Muscle layer of colon (tissue), 2 donors: ENCODE results near the gene PNKP.

Experiments used
- H3K27ac ChIP-seq: one replicate; pipeline ENCODE4 v1.7.0; 2013; ENCODE audit warnings: low read depth, mild to moderate bottlenecking, low read length, moderate library complexity
- H3K27me3 ChIP-seq, 2 donors: one replicate each; pipeline ENCODE4 v1.7.0; 2013; ENCODE audit warnings: low read length in 2 of 2, mild to moderate bottlenecking in 2 of 2; ENCODE audit not compliant: insufficient read depth in 2 of 2, control insufficient read depth in 1 of 2
- H3K36me3 ChIP-seq: one replicate; pipeline ENCODE4 v1.7.0; 2013; ENCODE audit warnings: mild to moderate bottlenecking, low read length; ENCODE audit not compliant: insufficient read depth
- H3K4me1 ChIP-seq: one replicate; pipeline ENCODE4 v1.7.0; 2013; ENCODE audit warnings: mild to moderate bottlenecking, low read length; ENCODE audit not compliant: insufficient read depth
- H3K4me3 ChIP-seq, 2 donors: one replicate each; pipeline ENCODE4 v1.7.0; 2013; ENCODE audit warnings: low read length in 2 of 2, low read depth in 1 of 2, mild to moderate bottlenecking in 1 of 2, moderate library complexity in 1 of 2
- H3K9ac ChIP-seq: one replicate; pipeline ENCODE4 v1.7.0; 2013; ENCODE audit warnings: low read length
- H3K9me3 ChIP-seq: one replicate; pipeline ENCODE4 v1.7.0; 2013; ENCODE audit warnings: mild to moderate bottlenecking, low read length
- donor health status: abdominal sarcoma.
- donor health status: Adenocarcinoma of cecum.

PNKP gene

GRCh38 chr19:49896863-49897621 is 29.7 kb upstream of the PNKP start, which contains the start of gene IL4I1:
Gene IL4I1 (minus strand): TSS chr19:49896887. CDS start chr19:49896160, 727 bp downstream.
- Histone ChIP-seq H3K27ac (no peak within 1 kb of the TSS), H3K9ac (no peak within 1 kb of the TSS), H3K36me3 (no peaks in the 10 kb centered on the region), H3K9me3 (no peaks in the 10 kb centered on the region), H3K27me3 (no peaks in the 10 kb centered on the region), H3K4me3 (no peak within 1 kb of the TSS), H3K4me1 (peaks cover 12% of the 10 kb centered on the region)

GRCh38 chr19:49895566-49896297 is 28.4 kb upstream of the PNKP start:
- Histone ChIP-seq H3K9me3 (no peaks in the 10 kb centered on the region), H3K36me3 (no peaks in the 10 kb centered on the region), H3K4me3 (no peak overlapping the region), H3K9ac (no peak overlapping the region), H3K27me3 (peaks cover 0 to 8% of the 10 kb centered on the region in 2 donors), H3K27ac (no peak overlapping the region), H3K4me1 (peaks cover 12% of the 10 kb centered on the region)

- peaks cover 0 to 13% of the 10 kb centered on the region in 2 donors for H3K27me3 ChIP-seq
- H3K9ac ChIP-seq = no peak overlapping the region
- no peaks in the 10 kb centered on the region for H3K9me3 ChIP-seq
- peaks cover 12% of the 10 kb centered on the region for H3K4me1 ChIP-seq
- no peak overlapping the region for H3K27ac ChIP-seq
- H3K4me3 ChIP-seq = no peak overlapping the region
- no peaks in the 10 kb centered on the region for H3K36me3 ChIP-seq
Measured at GRCh38 chr19:49894879-49895565, 27.6 kb upstream of the PNKP start.

- H3K4me1 ChIP-seq = peaks cover 12% of the 10 kb centered on the region
- peaks cover 0 to 19% of the 10 kb centered on the region in 2 donors for H3K27me3 ChIP-seq
- H3K9me3 ChIP-seq = no peaks in the 10 kb centered on the region
Measured at GRCh38 chr19:49894011-49894664, 26.8 kb upstream of the PNKP start.

GRCh38 chr19:49892716-49893115 is 25.3 kb upstream of the PNKP start:
- Histone ChIP-seq H3K4me3 (no peak overlapping the region), H3K4me1 (peaks cover 12% of the 10 kb centered on the region), H3K27me3 (peaks cover 0 to 19% of the 10 kb centered on the region in 2 donors), H3K27ac (no peak overlapping the region), H3K9ac (no peak overlapping the region), H3K9me3 (no peaks in the 10 kb centered on the region), H3K36me3 (no peaks in the 10 kb centered on the region)

More at GRCh38 chr19:49894011-49894664, 26.8 kb upstream of the PNKP start:
- H3K27ac ChIP-seq = no peak overlapping the region
- H3K4me3 ChIP-seq = no peak overlapping the region
- no peak overlapping the region for H3K9ac ChIP-seq
- H3K36me3 ChIP-seq = no peaks in the 10 kb centered on the region

- H3K9ac ChIP-seq = no peak overlapping the region
- no peak overlapping the region for H3K4me3 ChIP-seq
- H3K4me1 ChIP-seq = no peaks in the 10 kb centered on the region
- H3K27me3 ChIP-seq = peaks cover 0 to 19% of the 10 kb centered on the region in 2 donors
- H3K9me3 ChIP-seq = no peaks in the 10 kb centered on the region
- H3K36me3 ChIP-seq = no peaks in the 10 kb centered on the region
- H3K27ac ChIP-seq = no peak overlapping the region
Measured at GRCh38 chr19:49891393-49891792, 24.0 kb upstream of the PNKP start.

- Histone ChIP-seq H3K36me3 (no peaks in the 10 kb centered on the region), H3K27ac (no peak overlapping the region), H3K9ac (no peak overlapping the region), H3K4me1 (no peaks in the 10 kb centered on the region), H3K9me3 (no peaks in the 10 kb centered on the region), H3K27me3 (peaks cover 0 to 19% of the 10 kb centered on the region in 2 donors), H3K4me3 (no peak overlapping the region)
Measured at GRCh38 chr19:49890349-49891311, 23.3 kb upstream of the PNKP start.

- Histone ChIP-seq H3K4me1 (no peaks in the 10 kb centered on the region), H3K9me3 (no peaks in the 10 kb centered on the region), H3K4me3 (no peak overlapping the region), H3K27me3 (peaks cover 0 to 19% of the 10 kb centered on the region in 2 donors), H3K9ac (no peak overlapping the region), H3K36me3 (peaks cover under 1% of the 10 kb centered on the region), H3K27ac (no peak overlapping the region)
Measured at GRCh38 chr19:49889687-49890348, 22.4 kb upstream of the PNKP start.

GRCh38 chr19:49889038-49889686 is 21.8 kb upstream of the PNKP start:
- no peak overlapping the region for H3K9ac ChIP-seq
- peaks cover 0 to 19% of the 10 kb centered on the region in 2 donors for H3K27me3 ChIP-seq
- no peaks in the 10 kb centered on the region for H3K9me3 ChIP-seq
- peaks cover 8% of the 10 kb centered on the region for H3K36me3 ChIP-seq
- no peak overlapping the region for H3K27ac ChIP-seq
- H3K4me1 ChIP-seq = no peaks in the 10 kb centered on the region
- no peak overlapping the region for H3K4me3 ChIP-seq

GRCh38 chr19:49888510-49888824 is 21.1 kb upstream of the PNKP start:
- no peaks in the 10 kb centered on the region for H3K4me1 ChIP-seq
- no peak overlapping the region for H3K4me3 ChIP-seq
- H3K9me3 ChIP-seq = no peaks in the 10 kb centered on the region
- H3K27ac ChIP-seq = no peak overlapping the region
- peaks cover 0 to 19% of the 10 kb centered on the region in 2 donors for H3K27me3 ChIP-seq
- H3K36me3 ChIP-seq = peaks cover 14% of the 10 kb centered on the region
- no peak overlapping the region for H3K9ac ChIP-seq
